IMR-90 (cell line): Measurements from ENCODE around the gene RBMS3. TPM values are rescaled to one million over a fixed set of nuclear protein-coding genes. Genes with fewer than 3 reads are reported as not detected.

ENCODE experiments used
- ATAC-seq: fragments of 200-7000 bp; cut with Tn5 transposase; 2 replicates; pipeline ENCODE4 v1.9.1; 2020; ENCODE audit warnings: low read depth, mild to moderate bottlenecking, moderate library complexity
- BruUV-seq: library from RNA; stranded (reverse); fragments of 400-500 nt; replicated peaks from 2 replicates; lab custom pipeline; 2021; lab: Mats Ljungman, UMichigan
- CTCF ChIA-PET: fragments of 300-600 bp; formaldehyde crosslinking; extraction: SDS; loops from one replicate; lab custom pipeline; 2021; ENCODE audit warnings: antibody characterized with exemption; lab: Yijun Ruan, JAX
- POLR2A ChIA-PET: fragments of 300-600 bp; sonication (Branson Sonifier 250); formaldehyde crosslinking; loops from one replicate; lab custom pipeline; 2022; ENCODE audit warnings: antibody characterized with exemption; ENCODE audit not compliant: unreplicated experiment; lab: Charles Lee
- DNase-seq: peaks from one replicate; pipeline ENCODE4 v3.0.0; 2013
- H2AFZ ChIP-seq: replicated peaks from 2 replicates; pipeline ENCODE3; 2013; ENCODE audit warnings: low read length, mild to moderate bottlenecking; ENCODE audit not compliant: poor library complexity
- H2AK5ac ChIP-seq: 2 replicates; pipeline ENCODE4 v1.6.1; 2013; ENCODE audit warnings: low read depth, low read length, inconsistent platforms
- H2AK9ac ChIP-seq: replicated peaks from 2 replicates; pipeline ENCODE3; 2013; ENCODE audit warnings: mild to moderate bottlenecking, low read depth, low read length, moderate library complexity; ENCODE audit not compliant: poor library complexity
- H2BK120ac ChIP-seq: 2 replicates; pipeline ENCODE4 v1.6.1; 2013; ENCODE audit warnings: low read depth, low read length, inconsistent platforms
- H2BK15ac ChIP-seq: 3 replicates; pipeline ENCODE4 v1.6.1; 2013; ENCODE audit warnings: low read depth, low read length, inconsistent platforms
- H2BK20ac ChIP-seq: 2 replicates; pipeline ENCODE4 v1.6.1; 2013; ENCODE audit warnings: low read depth, mild to moderate bottlenecking, inconsistent platforms, low read length, moderate library complexity
- H2BK5ac ChIP-seq: 2 replicates; pipeline ENCODE4 v1.6.1; 2013; ENCODE audit warnings: mild to moderate bottlenecking, low read depth, low read length, inconsistent platforms; ENCODE audit not compliant: poor library complexity, severe bottlenecking
- H3K14ac ChIP-seq: replicated peaks from 2 replicates; pipeline ENCODE4 v1.6.1; 2013; ENCODE audit warnings: low read depth, low read length, inconsistent platforms
- H3K18ac ChIP-seq: 2 replicates; pipeline ENCODE4 v1.6.1; 2013; ENCODE audit warnings: low read depth, low read length, control low read depth
- H3K23ac ChIP-seq: 2 replicates; pipeline ENCODE4 v1.6.1; 2013; ENCODE audit warnings: low read depth, low read length, inconsistent platforms
- H3K27ac ChIP-seq: 2 replicates; pipeline ENCODE4 v1.5.1; 2013; ENCODE audit warnings: mild to moderate bottlenecking, control low read depth, low read length; ENCODE audit not compliant: insufficient read depth
- H3K27me3 ChIP-seq: 2 replicates; pipeline ENCODE4 v1.6.1; 2013; ENCODE audit warnings: low read length; ENCODE audit not compliant: control insufficient read depth, insufficient read depth
- H3K36me3 ChIP-seq: 2 replicates; pipeline ENCODE4 v1.6.1; 2013; ENCODE audit warnings: low read length, mixed read lengths; ENCODE audit not compliant: control insufficient read depth, insufficient read depth
- H3K4ac ChIP-seq: 2 replicates; pipeline ENCODE4 v1.6.1; 2013; ENCODE audit warnings: low read depth, low read length, inconsistent platforms
- H3K4me1 ChIP-seq: 2 replicates; pipeline ENCODE4 v1.6.1; 2013; ENCODE audit warnings: low read length, mixed read lengths; ENCODE audit not compliant: control insufficient read depth, insufficient read depth
- H3K4me2 ChIP-seq: 2 replicates; pipeline ENCODE4 v1.6.1; 2013; ENCODE audit warnings: low read depth, mild to moderate bottlenecking, control low read depth, low read length, moderate library complexity
- H3K4me3 ChIP-seq: 2 replicates; pipeline ENCODE4 v1.5.1; 2013; ENCODE audit warnings: low read depth, mild to moderate bottlenecking, control low read depth, low read length, moderate library complexity; ENCODE audit not compliant: insufficient read depth
- H3K56ac ChIP-seq: 2 replicates; pipeline ENCODE4 v1.6.1; 2013; ENCODE audit warnings: low read length, inconsistent platforms; ENCODE audit not compliant: insufficient read depth; ENCODE audit errors: extremely low read depth
- H3K79me1 ChIP-seq, 2 experiments: 2 replicates each; pipeline ENCODE4 v1.6.1; 2013; ENCODE audit warnings: low read length in 2 of 2, inconsistent platforms in 1 of 2, low read depth in 1 of 2
- H3K9ac ChIP-seq: 2 replicates; pipeline ENCODE4 v1.6.1; 2013; ENCODE audit warnings: low read depth, low read length, control low read depth
- H3K9me1 ChIP-seq: 2 replicates; pipeline ENCODE4 v1.6.1; 2013; ENCODE audit warnings: low read length, inconsistent platforms; ENCODE audit not compliant: insufficient read depth
- H3K9me3 ChIP-seq: 2 replicates; pipeline ENCODE4 v1.6.1; 2013; ENCODE audit warnings: low read length; ENCODE audit not compliant: control insufficient read depth, insufficient read depth
- H4K20me1 ChIP-seq: 2 replicates; pipeline ENCODE4 v1.6.1; 2013; ENCODE audit warnings: low read length, inconsistent platforms; ENCODE audit not compliant: insufficient read depth
- H4K5ac ChIP-seq: 2 replicates; pipeline ENCODE4 v1.6.1; 2013; ENCODE audit warnings: mild to moderate bottlenecking, low read depth, low read length, control low read depth
- H4K8ac ChIP-seq, 2 experiments: 2 replicates each; pipeline ENCODE4 v1.6.1; 2013; ENCODE audit warnings: low read depth in 2 of 2, low read length in 2 of 2, control low read depth in 1 of 2, inconsistent platforms in 1 of 2
- H4K91ac ChIP-seq: 2 replicates; pipeline ENCODE4 v1.6.1; 2013; ENCODE audit warnings: low read depth, low read length, inconsistent platforms; ENCODE audit not compliant: insufficient read depth
- BHLHE40 ChIP-seq: fragments of 150-350 bp; IDR thresholded peaks from 2 replicates; pipeline ENCODE4 v1.6.1; 2016; ENCODE audit warnings: mild to moderate bottlenecking, low read depth, low read length
- CEBPB ChIP-seq: IDR thresholded peaks from 2 replicates; pipeline ENCODE4 v1.6.1; 2012; ENCODE audit warnings: low read depth, low read length, improper control_type of control experiment
- CHD1 ChIP-seq: IDR thresholded peaks from 2 replicates; pipeline ENCODE4 v1.6.1; 2012; ENCODE audit warnings: low read depth, low read length, improper control_type of control experiment
- FOS ChIP-seq: fragments of 150-350 bp; IDR thresholded peaks from 2 replicates; pipeline ENCODE4 v1.6.1; 2016; ENCODE audit warnings: low read depth, low read length
- MAFK ChIP-seq: IDR thresholded peaks from 2 replicates; pipeline ENCODE4 v1.6.1; 2012; ENCODE audit warnings: low read depth, low read length, improper control_type of control experiment
- MAZ ChIP-seq: IDR thresholded peaks from 2 replicates; pipeline ENCODE4 v1.6.1; 2012; ENCODE audit warnings: low read depth, mild to moderate bottlenecking, low read length, improper control_type of control experiment, moderate library complexity, borderline replicate concordance
- MXI1 ChIP-seq: IDR thresholded peaks from 2 replicates; pipeline ENCODE4 v1.6.1; 2012; ENCODE audit warnings: low read depth, mild to moderate bottlenecking, low read length, moderate library complexity, borderline replicate concordance
- NFE2L2 ChIP-seq: fragments of 150-350 bp; IDR thresholded peaks from 2 replicates; pipeline ENCODE4 v1.6.1; 2016; ENCODE audit warnings: low read depth, mild to moderate bottlenecking, low read length
- POLR2A ChIP-seq: IDR thresholded peaks from 2 replicates; pipeline ENCODE4 v1.6.1; 2012; ENCODE audit warnings: mild to moderate bottlenecking, low read depth, low read length
- RAD21 ChIP-seq: IDR thresholded peaks from 2 replicates; pipeline ENCODE4 v1.6.1; 2012; ENCODE audit warnings: low read length, improper control_type of control experiment
- RCOR1 ChIP-seq: IDR thresholded peaks from 2 replicates; pipeline ENCODE4 v1.6.1; 2012; ENCODE audit warnings: mild to moderate bottlenecking, low read length, improper control_type of control experiment; ENCODE audit not compliant: insufficient replicate concordance
- RFX5 ChIP-seq: IDR thresholded peaks from 2 replicates; pipeline ENCODE4 v1.8.0; 2012; ENCODE audit warnings: low read depth, mild to moderate bottlenecking, low read length, moderate library complexity
- SMC3 ChIP-seq: fragments of 150-350 bp; IDR thresholded peaks from 2 replicates; pipeline ENCODE4 v1.6.1; 2016; ENCODE audit warnings: low read depth, mild to moderate bottlenecking, antibody characterized with exemption, low read length, moderate library complexity
- WGBS, 2 experiments: methylation state at CpG; one replicate each; pipeline versions ENCODE4 v1.1.5 to v1.1.7; 2013; ENCODE audit warnings: missing lambda C conversion rate in 2 of 2; ENCODE audit not compliant: insufficient read length in 1 of 2; ENCODE audit errors: extremely low coverage in 2 of 2; 5-methylcytosine and 5-hydroxymethylcytosine counted together
- dilution Hi-C: fragments of 300-500 bp; cut with HindIII; formaldehyde crosslinking; loops from one replicate; pipeline ENCODE4 v1.14.3; 2018; ENCODE audit warnings: low sequenced_read_pairs; ENCODE audit not compliant: unreplicated experiment
- in situ Hi-C: fragments of 300-500 bp; cut with MboI; formaldehyde crosslinking; loops from 3 replicates; pipeline ENCODE4 v1.14.3; 2019; ENCODE audit warnings: low sequenced_read_pairs, inconsistent platforms, mixed read lengths
- intact Hi-C: fragments of 100-400 bp; cut with micrococcal nuclease; formaldehyde crosslinking; loops from 2 replicates; pipeline ENCODE4 v1.10.0; 2022
- polyA plus RNA-seq, 3 experiments: library from polyadenylated mRNA; depleted of rRNA; stranded (reverse); fragments of >200 nt; gene quantifications; 2 replicates each; pipeline ENCODE4 v1.2.3, GENCODE V29; 2012; ENCODE audit warnings: low replicate concordance in 1 of 3
- total RNA-seq: library from RNA; depleted of rRNA; stranded (reverse); fragments of >200 nt; gene quantifications from 2 replicates; pipeline ENCODE4 v1.2.3, GENCODE V29; 2012
- TF ChIP-seq, protein P1 (sequence below): fragments of 150-350 bp; IDR thresholded peaks from 2 replicates; pipeline ENCODE4 v1.6.1; 2017; ENCODE audit warnings: mild to moderate bottlenecking, antibody characterized with exemption, low read length, low read depth
- TF ChIP-seq, protein P2 (sequence below): fragments of 150-350 bp; IDR thresholded peaks from 2 replicates; pipeline ENCODE4 v1.6.1; 2016; ENCODE audit warnings: low read depth, mild to moderate bottlenecking, low read length, moderate library complexity, borderline replicate concordance
- TF ChIP-seq, protein P3 (sequence below): conservative IDR thresholded peaks from 2 replicates; pipeline ENCODE4 v1.5.1; 2012; ENCODE audit warnings: mild to moderate bottlenecking, low read depth, low read length, improper control_type of control experiment

RBMS3 gene
- total and polyA plus RNA-seq, 2 of the 4 experiments (the other 2 are of a cell fraction): 15.2 to 127 TPM

- no peaks in the 10 kb centered on the region for H3K9me3 ChIP-seq
- H4K8ac ChIP-seq: peak overlapping the region; percentile 89 to 92
- TF ChIP-seq SMC3 (no peak), NFE2L2 (no peak), CEBPB (no peak), RCOR1 (no peak), FOS (no peak), POLR2A (no peak), MAZ (no peak), MXI1 (no peak), CHD1 (no peak), BHLHE40 (no peak), RFX5 (no peak), RAD21 (no peak), MAFK (no peak)
- TF ChIP-seq, protein P1, sequence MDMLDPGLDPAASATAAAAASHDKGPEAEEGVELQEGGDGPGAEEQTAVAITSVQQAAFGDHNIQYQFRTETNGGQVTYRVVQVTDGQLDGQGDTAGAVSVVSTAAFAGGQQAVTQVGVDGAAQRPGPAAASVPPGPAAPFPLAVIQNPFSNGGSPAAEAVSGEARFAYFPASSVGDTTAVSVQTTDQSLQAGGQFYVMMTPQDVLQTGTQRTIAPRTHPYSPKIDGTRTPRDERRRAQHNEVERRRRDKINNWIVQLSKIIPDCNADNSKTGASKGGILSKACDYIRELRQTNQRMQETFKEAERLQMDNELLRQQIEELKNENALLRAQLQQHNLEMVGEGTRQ: no peak
- TF ChIP-seq, protein P2, sequence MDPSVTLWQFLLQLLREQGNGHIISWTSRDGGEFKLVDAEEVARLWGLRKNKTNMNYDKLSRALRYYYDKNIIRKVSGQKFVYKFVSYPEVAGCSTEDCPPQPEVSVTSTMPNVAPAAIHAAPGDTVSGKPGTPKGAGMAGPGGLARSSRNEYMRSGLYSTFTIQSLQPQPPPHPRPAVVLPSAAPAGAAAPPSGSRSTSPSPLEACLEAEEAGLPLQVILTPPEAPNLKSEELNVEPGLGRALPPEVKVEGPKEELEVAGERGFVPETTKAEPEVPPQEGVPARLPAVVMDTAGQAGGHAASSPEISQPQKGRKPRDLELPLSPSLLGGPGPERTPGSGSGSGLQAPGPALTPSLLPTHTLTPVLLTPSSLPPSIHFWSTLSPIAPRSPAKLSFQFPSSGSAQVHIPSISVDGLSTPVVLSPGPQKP: no peak
- TF ChIP-seq, protein P3, sequence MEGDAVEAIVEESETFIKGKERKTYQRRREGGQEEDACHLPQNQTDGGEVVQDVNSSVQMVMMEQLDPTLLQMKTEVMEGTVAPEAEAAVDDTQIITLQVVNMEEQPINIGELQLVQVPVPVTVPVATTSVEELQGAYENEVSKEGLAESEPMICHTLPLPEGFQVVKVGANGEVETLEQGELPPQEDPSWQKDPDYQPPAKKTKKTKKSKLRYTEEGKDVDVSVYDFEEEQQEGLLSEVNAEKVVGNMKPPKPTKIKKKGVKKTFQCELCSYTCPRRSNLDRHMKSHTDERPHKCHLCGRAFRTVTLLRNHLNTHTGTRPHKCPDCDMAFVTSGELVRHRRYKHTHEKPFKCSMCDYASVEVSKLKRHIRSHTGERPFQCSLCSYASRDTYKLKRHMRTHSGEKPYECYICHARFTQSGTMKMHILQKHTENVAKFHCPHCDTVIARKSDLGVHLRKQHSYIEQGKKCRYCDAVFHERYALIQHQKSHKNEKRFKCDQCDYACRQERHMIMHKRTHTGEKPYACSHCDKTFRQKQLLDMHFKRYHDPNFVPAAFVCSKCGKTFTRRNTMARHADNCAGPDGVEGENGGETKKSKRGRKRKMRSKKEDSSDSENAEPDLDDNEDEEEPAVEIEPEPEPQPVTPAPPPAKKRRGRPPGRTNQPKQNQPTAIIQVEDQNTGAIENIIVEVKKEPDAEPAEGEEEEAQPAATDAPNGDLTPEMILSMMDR: no peak
- H2BK120ac ChIP-seq: peak overlapping the region; percentile 98
- no peak for ATAC-seq
- peak overlapping the region; percentile 100 for H3K27ac ChIP-seq
- peak overlapping the region; percentile 81; the same call in 2 of the 3 replicates for H2BK15ac ChIP-seq
- H3K27me3 ChIP-seq: no peaks in the 10 kb centered on the region
- ChIA-PET CTCF (interaction anchor here (1.2 to 1.4 kb wide), 2 partner anchors 67 to 780 kb away, joined by 3 to 5 read pairs; no protein-coding TSS in a partner anchor), POLR2A (no interaction called here)
- peak overlapping the region; percentile 97 for H2BK5ac ChIP-seq
- H4K5ac ChIP-seq: peak overlapping the region; percentile 24
- H3K79me1 ChIP-seq: peaks cover 9 to 26% of the 10 kb centered on the region in 2 experiments
- H3K9me1 ChIP-seq: peaks cover 4% of the 10 kb centered on the region; the same call in 1 of the 2 replicates
- no peak overlapping the region; the same call in 1 of the 2 replicates for H3K4me2 ChIP-seq
- peak overlapping the region; percentile 34 for H3K23ac ChIP-seq
- H2AK5ac ChIP-seq: peak overlapping the region; percentile 95
- H3K9ac ChIP-seq: peak overlapping the region; percentile 82
- peaks cover 10% of the 10 kb centered on the region for H3K4me1 ChIP-seq
- in situ Hi-C loops: no loop called here
- no peak overlapping the region for H2AFZ ChIP-seq
- peak overlapping the region; percentile 87; the same call in 1 of the 2 replicates for H3K14ac ChIP-seq
- H2AK9ac ChIP-seq: no peak overlapping the region
- no CpG with 5 or more reads among the region's 2 CpGs for WGBS, 2 experiments
- H3K56ac ChIP-seq: no peak overlapping the region
- intact Hi-C loops: loop anchor here (10.0 kb wide), 2 partner anchors 262 to 782 kb away; no protein-coding TSS in a partner anchor
- H3K4ac ChIP-seq: peak overlapping the region; percentile 78
- H2BK20ac ChIP-seq: peak overlapping the region; percentile 96
- dilution Hi-C loops: no loop called here
- no peaks in the 10 kb centered on the region for H4K20me1 ChIP-seq
- H3K18ac ChIP-seq: peak overlapping the region; percentile 100
- BruUV-seq: no TSS peak
- DNase-seq: no peak
- H3K4me3 ChIP-seq: no peak overlapping the region
- H3K36me3 ChIP-seq: no peaks in the 10 kb centered on the region
- peak overlapping the region; percentile 75 for H4K91ac ChIP-seq
These were observed 415.4 kb downstream of the RBMS3 start for GRCh38 chr3:29696311-29696710.
